Measurements from ENCODE around the gene COL4A2.
"Not testable (repeated sequence)": the region's sequence is repeated elsewhere in the genome, so short reads cannot be mapped to it uniquely, and the experiment has no call there.

The COL4A2 gene

GRCh38 chr13:110306340-110306959 lies 634 bp upstream of the COL4A2 start:
- no peak for DNase-seq (ENCODE audit: low read depth in 4 of 4, low spot score in 1 of 4)

GRCh38 chr13:110307767-110308655 lies 927 bp downstream of the COL4A2 start:
- DNase-seq (ENCODE audit: low read depth in 4 of 4, low spot score in 1 of 4) = no peak

- no peak for DNase-seq (ENCODE audit: low read depth in 4 of 4, low spot score in 1 of 4)
Observed at GRCh38 chr13:110308656-110309359, 1.7 kb downstream of the COL4A2 start.

- DNase-seq (ENCODE audit: low read depth in 4 of 4, low spot score in 1 of 4) = no peak
Observed at GRCh38 chr13:110309661-110310524, 2.8 kb downstream of the COL4A2 start.

GRCh38 chr13:110310541-110311442 lies 3.7 kb downstream of the COL4A2 start:
- DNase-seq (ENCODE audit: low read depth in 4 of 4, low spot score in 1 of 4) = no peak

GRCh38 chr13:110311443-110312338 lies 4.6 kb downstream of the COL4A2 start:
- DNase-seq (ENCODE audit: low read depth in 4 of 4, low spot score in 1 of 4) = no peak

- DNase-seq (ENCODE audit: low read depth in 4 of 4, low spot score in 1 of 4) = no peak
Observed at GRCh38 chr13:110312339-110313031, 5.4 kb downstream of the COL4A2 start.

- not testable (repeated sequence) for DNase-seq (ENCODE audit: low read depth in 4 of 4, low spot score in 1 of 4)
Observed at GRCh38 chr13:110313261-110313660, 6.2 kb downstream of the COL4A2 start.

GRCh38 chr13:110313733-110314132 lies 6.6 kb downstream of the COL4A2 start:
- not testable (repeated sequence) for DNase-seq (ENCODE audit: low read depth in 4 of 4, low spot score in 1 of 4)

GRCh38 chr13:110314516-110315245 lies 7.6 kb downstream of the COL4A2 start:
- DNase-seq (ENCODE audit: low read depth in 4 of 4, low spot score in 1 of 4) = no peak

GRCh38 chr13:110316196-110316595 lies 9.1 kb downstream of the COL4A2 start:
- no peak for DNase-seq (ENCODE audit: low read depth in 4 of 4, low spot score in 1 of 4)

GRCh38 chr13:110317093-110317492 lies 10.0 kb downstream of the COL4A2 start:
- no peak for DNase-seq (ENCODE audit: low read depth in 4 of 4, low spot score in 1 of 4)

- DNase-seq (ENCODE audit: low read depth in 4 of 4, low spot score in 1 of 4) = no peak
Observed at GRCh38 chr13:110317496-110318195, 10.6 kb downstream of the COL4A2 start.

GRCh38 chr13:110318920-110319319 lies 11.8 kb downstream of the COL4A2 start:
- no peak for DNase-seq (ENCODE audit: low read depth in 4 of 4, low spot score in 1 of 4)

- DNase-seq (ENCODE audit: low read depth in 4 of 4, low spot score in 1 of 4) = no peak
Observed at GRCh38 chr13:110319397-110319773, 12.3 kb downstream of the COL4A2 start.

GRCh38 chr13:110319774-110320509 lies 12.9 kb downstream of the COL4A2 start:
- DNase-seq (ENCODE audit: low read depth in 4 of 4, low spot score in 1 of 4) = no peak

All from stimulated activated CD4-positive, alpha-beta T cell treated with anti-CD3 and anti-CD28 coated beads, Interleukin-1b, Interleukin-23, amount 100 ng/mL, for 24 hours (primary cell).